SK-MEL-5 (cell line): ENCODE measurements around the gene EPDR1. TPM values are rescaled to one million over a fixed set of nuclear protein-coding genes. Genes with fewer than 3 reads are reported as not detected.

ENCODE experiments used
- DNase-seq: peaks from one replicate; pipeline ENCODE4 v3.0.0-alpha.2; 2016; ENCODE audit warnings: low read depth, low spot score
- in situ Hi-C: cut with HindIII; loops from 2 replicates; pipeline ENCODE4 v1.10.0; 2016; ENCODE audit warnings: low sequenced_read_pairs, high pct_unique_total_duplicates, low pct_unique_long_range_greater_than_20kb
- total RNA-seq: library from RNA; depleted of rRNA; stranded (reverse); fragments of >200 nt; shearing (Covaris generic); gene quantifications from 2 replicates; pipeline ENCODE4 v1.2.3, GENCODE V29; 2014

EPDR1 gene
- total RNA-seq, 1 experiment from 2014 or later, result 42.3 TPM

GRCh38 chr7:37957221-37957970 lies 37.0 kb downstream of the EPDR1 start:
- in situ Hi-C loops, result no loop called here
- DNase-seq, result no peak

- DNase-seq, result no peak
- in situ Hi-C loops, result no loop called here
Observed at GRCh38 chr7:37960483-37960882, 40.0 kb downstream of the EPDR1 start.

- in situ Hi-C loops, result no loop called here
Observed at GRCh38 chr7:37961251-37961650, 40.8 kb downstream of the EPDR1 start.

GRCh38 chr7:37964196-37964595 lies 43.8 kb downstream of the EPDR1 start:
- in situ Hi-C loops, result no loop called here

More at GRCh38 chr7:37961251-37961650, 40.8 kb downstream of the EPDR1 start:
- no peak for DNase-seq

GRCh38 chr7:37970211-37970610 lies 49.8 kb downstream of the EPDR1 start:
- DNase-seq, result no peak
- in situ Hi-C loops, result no loop called here

More at GRCh38 chr7:37964196-37964595, 43.8 kb downstream of the EPDR1 start:
- DNase-seq, result no peak

GRCh38 chr7:37971491-37971890 lies 51.1 kb downstream of the EPDR1 start:
- in situ Hi-C loops, result no loop called here
- no peak for DNase-seq

- in situ Hi-C loops, result no loop called here
- DNase-seq, result no peak
Observed at GRCh38 chr7:37973915-37974314, 53.5 kb downstream of the EPDR1 start.

GRCh38 chr7:37974711-37975110 lies 54.3 kb downstream of the EPDR1 start:
- DNase-seq, result no peak
- in situ Hi-C loops, result no loop called here

- in situ Hi-C loops, result no loop called here
Observed at GRCh38 chr7:37977243-37977642, 56.8 kb downstream of the EPDR1 start.

GRCh38 chr7:37981664-37982063 lies 61.2 kb downstream of the EPDR1 start:
- in situ Hi-C loops, result no loop called here
- DNase-seq, result no peak

More at GRCh38 chr7:37977243-37977642, 56.8 kb downstream of the EPDR1 start:
- no peak for DNase-seq

GRCh38 chr7:37982423-37982822 lies 62.0 kb downstream of the EPDR1 start:
- in situ Hi-C loops, result no loop called here

GRCh38 chr7:37984750-37985390 lies 64.4 kb downstream of the EPDR1 start:
- in situ Hi-C loops, result no loop called here
- DNase-seq, result no peak

More at GRCh38 chr7:37982423-37982822, 62.0 kb downstream of the EPDR1 start:
- DNase-seq, result no peak

- in situ Hi-C loops, result no loop called here
- no peak for DNase-seq
Observed at GRCh38 chr7:37986908-37987330, 66.5 kb downstream of the EPDR1 start.

GRCh38 chr7:37987732-37988131 lies 67.3 kb downstream of the EPDR1 start:
- in situ Hi-C loops, result no loop called here
- no peak for DNase-seq

GRCh38 chr7:37988721-37989650 lies 68.5 kb downstream of the EPDR1 start:
- DNase-seq, result no peak
- in situ Hi-C loops, result no loop called here

GRCh38 chr7:37990337-37990736 lies 69.9 kb downstream of the EPDR1 start:
- in situ Hi-C loops, result no loop called here

GRCh38 chr7:37993060-37993501 lies 72.6 kb downstream of the EPDR1 start:
- in situ Hi-C loops, result no loop called here
- no peak for DNase-seq

More at GRCh38 chr7:37990337-37990736, 69.9 kb downstream of the EPDR1 start:
- no peak for DNase-seq

GRCh38 chr7:37999673-38000072 lies 79.2 kb downstream of the EPDR1 start:
- DNase-seq, result no peak
- in situ Hi-C loops, result no loop called here
